Jurkat, Clone E6-1 (cell line): ENCODE data around the gene DYRK1A.
A peak's percentile ranks its signal among the peaks of the same experiment; 100 is the strongest.

Experiments
- DNase-seq: peaks from one replicate; pipeline ENCODE4 v3.0.0-alpha.2; 2011; ENCODE audit warnings: low read depth, low spot score
- H3K4me3 ChIP-seq: 2 replicates; pipeline ENCODE4 v1.5.1; 2011; ENCODE audit warnings: mild to moderate bottlenecking, low read length, control low read depth, moderate library complexity

Gene DYRK1A

GRCh38 chr21:37435120-37435519, 68.5 kb downstream of the DYRK1A start:
- H3K4me3 ChIP-seq = no peak overlapping the region
- DNase-seq = peak; percentile 96

GRCh38 chr21:37435711-37436110, 69.1 kb downstream of the DYRK1A start:
- no peak overlapping the region for H3K4me3 ChIP-seq
- DNase-seq = no peak

- no peak for DNase-seq
- H3K4me3 ChIP-seq = no peak overlapping the region
Measured at GRCh38 chr21:37436174-37436573, 69.6 kb downstream of the DYRK1A start.

GRCh38 chr21:37437376-37438080, 71.0 kb downstream of the DYRK1A start:
- no peak for DNase-seq
- H3K4me3 ChIP-seq = no peak overlapping the region

- DNase-seq = no peak
- H3K4me3 ChIP-seq = no peak overlapping the region
Measured at GRCh38 chr21:37443683-37444082, 77.1 kb downstream of the DYRK1A start.

GRCh38 chr21:37445228-37445627, 78.7 kb downstream of the DYRK1A start:
- no peak overlapping the region for H3K4me3 ChIP-seq
- no peak for DNase-seq

GRCh38 chr21:37446552-37446951, 80.0 kb downstream of the DYRK1A start:
- no peak for DNase-seq
- H3K4me3 ChIP-seq = no peak overlapping the region

- DNase-seq = no peak
- H3K4me3 ChIP-seq = no peak overlapping the region
Measured at GRCh38 chr21:37447288-37447936, 80.8 kb downstream of the DYRK1A start.

- H3K4me3 ChIP-seq = no peak overlapping the region
- no peak for DNase-seq
Measured at GRCh38 chr21:37449302-37449937, 82.8 kb downstream of the DYRK1A start.

GRCh38 chr21:37450445-37450941, 83.9 kb downstream of the DYRK1A start:
- no peak for DNase-seq

GRCh38 chr21:37451446-37451845, 84.9 kb downstream of the DYRK1A start:
- DNase-seq = no peak
- H3K4me3 ChIP-seq = no peak overlapping the region

More at GRCh38 chr21:37450445-37450941, 83.9 kb downstream of the DYRK1A start:
- no peak overlapping the region for H3K4me3 ChIP-seq

GRCh38 chr21:37452227-37452626, 85.7 kb downstream of the DYRK1A start:
- no peak for DNase-seq
- H3K4me3 ChIP-seq = no peak overlapping the region

- no peak overlapping the region for H3K4me3 ChIP-seq
- DNase-seq = no peak
Measured at GRCh38 chr21:37453350-37453749, 86.8 kb downstream of the DYRK1A start.

- DNase-seq = no peak
- no peak overlapping the region for H3K4me3 ChIP-seq
Measured at GRCh38 chr21:37454869-37455503, 88.4 kb downstream of the DYRK1A start.

- DNase-seq = no peak
- no peak overlapping the region for H3K4me3 ChIP-seq
Measured at GRCh38 chr21:37455504-37455911, 88.9 kb downstream of the DYRK1A start.

- no peak for DNase-seq
- no peak overlapping the region for H3K4me3 ChIP-seq
Measured at GRCh38 chr21:37458669-37459276, 92.2 kb downstream of the DYRK1A start.

GRCh38 chr21:37459575-37459974, 93.0 kb downstream of the DYRK1A start:
- no peak for DNase-seq
- no peak overlapping the region for H3K4me3 ChIP-seq

- DNase-seq = no peak
- H3K4me3 ChIP-seq = no peak overlapping the region
Measured at GRCh38 chr21:37460196-37460595, 93.6 kb downstream of the DYRK1A start.

- DNase-seq = peak; percentile 53
- no peak overlapping the region for H3K4me3 ChIP-seq
Measured at GRCh38 chr21:37461479-37461878, 94.9 kb downstream of the DYRK1A start.
